Right lobe of liver (tissue), 4 donors: ENCODE measurements around the gene MAPK8.

Experiments
- CTCF ChIP-seq, 4 donors: fragments of 200-600 bp in 3 of 4; fragments of 450-650 bp in 1 of 4; IDR thresholded peaks; one replicate each; pipeline versions ENCODE4 v1.5.1 to v1.8.0; 2016 to 2022; ENCODE audit warnings: antibody characterized with exemption in 4 of 4, mild to moderate bottlenecking in 2 of 4
- POLR2A ChIP-seq: fragments of 450-650 bp; IDR thresholded peaks from one replicate; pipeline ENCODE4 v1.6.1; 2017; ENCODE audit warnings: antibody characterized with exemption, mild to moderate bottlenecking
- donor health status: DM: no; HTN: no; CAD: no.
- donor health status: DM: no; HTN: no; CAD: no.
- donor health status: DM: no; HTN: yes; CAD: no.

GRCh38 chr10:48451969-48452878 is 145.7 kb downstream of the MAPK8 start:
- TF ChIP-seq CTCF (IDR thresholded peaks at IDR 0.05) (no peak), POLR2A (no peak)
